Islet precursor cell (in vitro differentiated cells): Measurements from ENCODE around the gene CHMP4B.
"Not testable (repeated sequence)": the region's sequence is repeated elsewhere in the genome, so short reads cannot be mapped to it uniquely, and the experiment has no call there.

Experiments
- DNase-seq: peaks from one replicate; pipeline ENCODE4 v3.0.0-alpha.2; 2018

The CHMP4B gene

GRCh38 chr20:33790566-33790965 lies 20.6 kb upstream of the CHMP4B start:
- DNase-seq = peak; percentile 49

GRCh38 chr20:33791021-33791420 lies 20.1 kb upstream of the CHMP4B start:
- no peak for DNase-seq

- no peak for DNase-seq
These were observed 19.6 kb upstream of the CHMP4B start for GRCh38 chr20:33791540-33791939.

DNA sequence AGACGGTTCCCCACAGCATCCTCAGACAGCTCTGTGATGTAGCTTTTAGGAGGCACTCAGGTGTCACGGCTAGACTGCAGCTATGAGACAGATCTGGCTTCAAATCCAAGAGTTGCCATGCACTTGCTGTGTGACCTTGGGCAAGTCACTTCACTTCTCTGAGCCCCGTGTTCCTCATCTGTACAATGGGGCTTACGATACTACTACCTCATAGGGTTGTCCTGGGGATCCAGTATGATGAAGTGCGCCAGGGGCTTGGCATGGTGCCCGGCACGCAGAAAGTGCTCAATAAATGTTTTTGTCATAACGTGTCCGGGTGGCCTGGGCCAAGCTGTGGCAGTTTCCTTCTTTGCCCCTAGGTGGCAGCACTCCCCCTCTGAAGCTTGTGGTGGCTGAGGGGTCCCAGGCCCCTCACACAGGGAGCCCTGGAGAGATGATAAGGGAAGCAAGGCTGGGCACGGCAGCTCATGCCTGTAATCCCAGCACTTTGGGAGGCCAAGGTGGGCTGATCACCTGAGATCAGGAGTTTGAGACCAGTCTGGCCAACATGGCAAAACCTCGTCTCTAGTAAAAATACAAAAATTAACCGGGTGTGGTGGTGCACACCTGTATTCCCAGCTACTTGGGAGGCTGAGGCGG lies 19.1 kb upstream of the CHMP4B start:
- peak; percentile 67 for DNase-seq

DNA sequence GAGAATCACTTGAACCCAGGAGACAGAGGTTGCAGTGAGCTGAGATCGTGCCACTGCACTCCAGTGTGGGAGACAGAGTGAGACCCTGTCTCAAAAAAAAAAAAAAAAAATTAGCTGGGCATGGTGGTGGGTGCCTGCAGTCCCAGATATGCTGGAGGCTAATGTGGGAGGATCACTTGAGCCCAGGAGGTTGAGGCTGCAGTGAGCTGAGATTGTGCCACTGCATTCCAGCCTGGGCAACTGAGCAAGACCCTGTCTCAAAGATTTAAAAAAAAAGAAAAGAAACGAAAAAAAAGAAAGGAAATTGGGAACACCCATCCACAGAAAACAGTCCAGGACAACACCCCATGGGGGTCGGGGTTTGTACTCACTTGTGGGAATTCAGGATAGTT lies 18.6 kb upstream of the CHMP4B start:
- not testable (repeated sequence) for DNase-seq

DNA sequence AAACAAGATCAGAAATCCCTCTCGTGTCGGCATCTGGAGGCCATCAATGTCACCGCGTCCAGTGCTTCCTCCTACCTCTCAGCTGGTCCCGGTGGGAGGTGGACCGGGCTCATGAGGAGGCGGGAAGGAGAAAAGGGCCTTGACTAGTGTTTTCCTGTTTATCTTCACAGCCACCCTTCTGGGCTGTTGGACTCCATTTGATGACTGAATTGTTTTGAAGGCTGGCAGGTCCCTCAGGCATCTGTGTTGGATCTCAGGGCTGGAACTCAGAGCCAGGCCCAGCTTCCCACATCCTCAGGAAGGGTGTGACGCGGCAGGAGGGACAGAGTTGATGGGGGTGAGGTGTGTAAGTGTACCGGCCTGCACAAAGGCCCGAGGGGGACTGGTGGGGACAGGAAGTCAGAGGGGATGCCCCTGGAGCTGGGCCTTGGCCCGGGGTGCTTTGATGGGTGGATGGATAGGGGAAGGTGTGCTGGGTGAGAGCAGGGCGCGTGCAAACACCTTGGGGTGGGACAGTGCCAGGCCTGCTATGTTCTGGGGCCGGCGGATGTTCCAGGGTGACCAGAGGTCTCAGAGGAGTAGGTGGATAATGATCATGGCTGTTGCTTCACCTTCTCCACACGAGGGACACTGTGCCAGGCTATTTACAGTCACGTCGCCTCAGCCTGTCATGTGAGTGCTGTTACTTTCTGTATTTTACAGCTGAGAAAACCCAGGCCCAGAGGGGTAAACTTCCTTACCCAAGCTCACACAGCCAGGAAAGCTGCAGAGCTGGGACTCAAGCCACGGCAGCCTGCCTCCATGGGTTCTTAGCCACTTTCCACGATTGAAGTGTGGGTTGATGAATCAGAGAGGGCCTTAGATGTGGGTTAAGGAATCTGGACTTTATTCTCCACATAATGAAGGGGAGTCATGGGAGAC lies 17.9 kb upstream of the CHMP4B start:
- DNase-seq = peak; percentile 90

DNA sequence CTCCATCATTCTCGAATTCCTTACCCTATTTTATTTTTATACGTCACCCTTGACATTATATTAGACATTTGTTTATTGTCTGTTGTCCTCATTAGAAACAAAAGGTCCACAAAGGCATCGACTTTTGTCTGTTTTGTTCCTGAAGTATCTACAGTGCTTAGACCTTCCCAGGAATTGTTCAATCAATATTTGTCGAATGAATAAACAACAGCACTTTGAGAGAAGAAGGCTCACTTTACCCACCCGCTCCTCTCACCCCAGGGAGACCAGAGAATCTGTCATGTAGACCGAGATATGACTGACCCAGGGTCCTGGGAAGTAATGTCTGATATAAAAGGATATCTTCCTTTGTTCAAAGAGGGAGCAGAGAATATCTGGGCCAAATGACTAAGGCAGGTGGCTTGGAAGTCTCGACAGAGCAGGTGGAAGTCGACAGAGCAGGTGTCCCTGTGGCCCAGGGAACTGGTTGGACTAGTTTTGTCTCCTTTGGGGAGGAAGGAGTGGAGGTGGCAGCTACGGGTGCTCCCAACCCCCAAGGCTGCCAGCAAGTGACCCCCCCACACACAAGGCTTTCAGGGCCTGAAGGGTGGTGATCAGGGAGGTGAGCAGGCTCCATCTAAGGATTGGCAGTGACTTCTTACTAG lies 14.8 kb upstream of the CHMP4B start:
- DNase-seq = peak; percentile 68

DNA sequence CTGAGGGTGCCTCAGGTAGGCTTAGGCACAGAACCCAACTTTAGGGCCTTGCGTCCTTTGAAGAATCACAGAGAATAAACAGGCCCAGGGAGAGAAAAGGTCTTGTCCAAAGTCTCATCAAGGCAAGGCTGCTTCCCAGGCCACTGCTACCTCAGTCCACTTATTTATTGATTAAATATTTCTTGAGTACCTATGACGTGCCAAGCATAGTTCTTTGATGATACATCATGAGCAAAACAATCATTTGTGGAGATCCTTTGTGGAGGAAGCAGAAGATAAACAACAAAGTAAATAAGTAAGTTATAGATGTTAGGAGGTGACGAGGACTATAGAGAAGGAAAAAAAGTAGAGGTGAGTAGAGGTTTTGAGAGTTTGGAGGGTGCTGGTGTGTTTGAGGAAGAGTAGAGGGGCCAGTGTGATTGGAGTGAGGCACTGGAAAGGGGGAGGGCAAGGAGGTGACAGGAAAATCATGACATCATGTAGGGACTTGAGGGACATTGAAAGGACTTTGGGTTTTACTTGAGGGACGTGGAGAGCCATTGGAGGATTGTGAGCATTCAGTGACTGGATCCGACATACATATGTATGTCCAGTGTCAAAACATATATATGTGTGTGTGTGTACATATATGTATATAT lies 14.1 kb upstream of the CHMP4B start:
- no peak for DNase-seq

- DNase-seq = no peak
These were observed 12.7 kb upstream of the CHMP4B start for GRCh38 chr20:33798444-33798843.

DNA sequence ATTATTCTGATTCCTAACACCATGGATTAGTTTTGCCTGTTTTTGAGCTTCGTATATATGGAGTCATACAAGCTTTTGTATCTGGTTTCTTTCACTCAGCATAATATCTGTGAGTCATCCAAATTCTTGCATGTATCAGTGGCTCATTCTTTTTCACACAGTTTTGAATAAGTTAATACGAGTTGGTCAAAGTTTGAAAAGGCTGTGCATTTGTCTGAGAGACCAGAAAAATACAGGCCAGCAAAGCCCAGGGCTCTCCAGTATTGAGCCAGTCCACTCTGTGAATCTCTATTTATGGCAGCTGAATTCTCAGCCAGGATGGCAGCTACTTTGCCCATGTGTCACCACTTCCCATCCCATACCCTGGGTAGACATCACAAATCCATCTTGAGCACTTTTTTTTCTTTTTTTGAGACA lies 7.2 kb upstream of the CHMP4B start:
- DNase-seq = no peak

- no peak for DNase-seq
These were observed 2.8 kb upstream of the CHMP4B start for GRCh38 chr20:33808388-33808787.

DNA sequence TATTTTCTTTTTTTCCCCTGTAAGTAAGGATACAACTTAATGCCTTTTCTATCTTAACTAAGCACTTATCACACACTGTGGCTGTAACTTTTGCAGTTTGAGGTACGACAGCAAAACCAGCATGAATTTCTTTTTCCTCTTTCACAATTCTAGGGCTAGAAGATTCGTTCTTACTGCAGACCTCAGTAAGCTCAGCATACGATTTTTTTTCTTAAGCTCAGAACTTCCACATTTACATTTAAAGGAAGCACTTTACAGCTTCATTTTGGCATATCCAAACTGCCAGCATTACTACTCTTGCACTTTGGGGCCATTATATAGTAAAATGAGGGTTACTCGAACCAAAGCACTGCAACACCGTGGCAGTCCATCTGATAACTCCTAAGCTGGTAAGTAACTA lies 889 bp upstream of the CHMP4B start:
- no peak for DNase-seq

DNA sequence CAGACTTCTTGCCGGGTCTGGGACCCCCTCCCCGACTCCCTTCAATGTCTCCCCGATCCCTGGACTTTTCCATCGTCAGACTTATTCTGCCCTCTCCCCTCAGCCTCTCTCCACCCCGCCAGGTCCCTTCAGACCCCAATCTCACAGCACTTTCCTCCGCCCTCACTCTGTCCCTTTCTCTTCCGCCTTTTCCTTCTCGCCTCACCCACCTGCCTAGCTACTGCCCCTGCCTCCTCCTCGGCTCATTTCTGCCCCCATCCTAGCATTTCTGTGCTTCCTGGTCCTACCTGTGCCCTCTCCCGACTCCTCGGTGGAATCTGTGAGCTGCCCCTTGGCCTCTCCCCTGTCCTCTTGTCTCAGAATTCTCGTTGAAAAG lies 616 bp downstream of the CHMP4B start:
- DNase-seq = no peak

DNA sequence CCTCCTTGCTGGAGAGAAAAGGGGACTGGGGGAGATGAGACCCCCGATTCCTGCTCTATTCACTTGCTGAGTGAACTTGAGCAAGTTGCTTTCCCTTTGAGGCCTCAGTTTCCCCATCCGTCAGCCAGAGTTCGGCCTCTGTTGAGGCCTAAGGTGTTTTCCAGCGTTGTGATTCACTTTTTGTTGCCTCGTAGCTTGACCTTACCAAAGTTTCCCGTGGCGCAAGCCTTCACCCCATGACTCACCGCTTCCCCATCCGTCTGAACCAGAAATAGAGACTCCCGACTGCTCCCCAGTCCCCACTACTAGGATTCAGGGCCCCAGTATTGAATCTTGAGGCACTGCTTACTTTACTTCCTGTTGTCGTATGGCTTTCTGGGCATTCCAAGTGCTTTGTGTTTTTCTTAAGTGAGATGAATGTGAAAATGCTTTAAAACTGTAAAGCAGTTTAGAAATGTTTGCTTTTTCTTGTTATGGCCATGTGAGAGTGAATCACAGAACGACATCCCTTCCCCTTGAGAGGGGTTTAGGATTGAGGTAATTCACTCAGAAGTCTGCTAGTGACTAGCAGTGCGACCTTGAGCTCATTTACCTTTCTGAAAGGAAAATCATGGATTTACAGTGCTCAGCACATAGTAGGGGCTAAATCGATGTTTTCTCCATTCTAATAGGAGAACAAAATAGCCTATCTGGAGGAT lies 1.2 kb downstream of the CHMP4B start:
- no peak for DNase-seq

GRCh38 chr20:33812908-33813462 lies 1.8 kb downstream of the CHMP4B start:
- peak; percentile 61 for DNase-seq

DNA sequence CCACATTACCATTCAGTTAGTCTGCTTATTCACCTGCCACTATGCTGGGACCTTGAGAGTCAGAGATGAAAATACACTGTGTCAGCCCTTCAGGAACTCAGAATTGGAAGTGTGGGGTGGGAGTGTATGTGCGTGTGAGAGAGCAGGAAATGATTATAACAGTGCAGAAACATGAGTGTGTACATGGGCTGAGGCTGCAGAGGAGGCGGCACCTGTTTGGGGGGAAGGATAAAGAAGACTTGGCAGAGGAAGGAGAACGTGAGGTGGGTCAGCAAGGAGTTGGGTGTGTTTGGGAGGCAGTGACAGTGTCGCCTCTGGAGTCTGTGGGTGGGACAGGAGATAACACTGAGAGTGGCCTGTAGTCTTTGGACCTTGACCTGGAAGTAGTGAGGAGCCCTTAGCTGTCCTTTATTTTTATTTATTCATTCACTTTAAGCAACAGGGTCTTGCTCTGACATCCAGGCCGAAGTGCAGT lies 3.1 kb downstream of the CHMP4B start:
- DNase-seq = no peak

DNA sequence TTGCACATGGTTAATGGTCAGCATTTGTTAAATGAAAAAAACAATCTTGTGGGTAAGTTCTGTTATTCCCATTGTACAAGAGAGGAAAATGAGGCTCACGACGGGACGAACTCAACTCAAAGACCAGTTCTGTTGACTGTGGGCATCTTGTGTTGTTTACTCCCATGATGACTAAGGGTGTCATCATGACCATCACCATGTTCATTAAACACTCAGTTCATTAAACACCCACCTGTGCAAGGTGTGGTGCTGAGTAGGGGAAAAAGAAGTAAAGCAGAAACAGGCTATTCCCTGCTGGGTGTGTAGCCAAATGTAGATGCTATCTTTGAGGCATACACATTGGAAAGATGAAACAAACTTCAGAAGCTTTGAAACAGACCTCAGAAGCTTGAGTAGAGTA lies 4.5 kb downstream of the CHMP4B start:
- no peak for DNase-seq

DNA sequence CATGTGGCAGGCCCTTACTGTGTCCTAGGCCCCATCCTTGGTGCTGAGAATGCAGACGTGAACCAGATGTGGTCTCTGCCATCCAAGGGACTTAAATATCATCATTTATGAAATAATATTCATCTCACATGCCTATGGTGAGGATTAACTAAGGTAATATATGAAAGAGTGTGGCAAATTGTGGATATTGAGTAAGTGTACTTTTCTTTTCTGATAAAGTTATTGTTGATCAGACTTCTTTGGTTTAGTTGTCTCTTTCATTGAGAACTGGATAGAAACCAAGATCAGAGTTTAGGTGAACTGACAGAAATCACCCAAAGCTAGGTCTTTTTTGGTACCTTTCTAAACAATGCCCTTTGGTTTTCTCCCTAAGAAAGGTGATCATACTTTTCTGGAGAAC lies 5.0 kb downstream of the CHMP4B start:
- no peak for DNase-seq

DNA sequence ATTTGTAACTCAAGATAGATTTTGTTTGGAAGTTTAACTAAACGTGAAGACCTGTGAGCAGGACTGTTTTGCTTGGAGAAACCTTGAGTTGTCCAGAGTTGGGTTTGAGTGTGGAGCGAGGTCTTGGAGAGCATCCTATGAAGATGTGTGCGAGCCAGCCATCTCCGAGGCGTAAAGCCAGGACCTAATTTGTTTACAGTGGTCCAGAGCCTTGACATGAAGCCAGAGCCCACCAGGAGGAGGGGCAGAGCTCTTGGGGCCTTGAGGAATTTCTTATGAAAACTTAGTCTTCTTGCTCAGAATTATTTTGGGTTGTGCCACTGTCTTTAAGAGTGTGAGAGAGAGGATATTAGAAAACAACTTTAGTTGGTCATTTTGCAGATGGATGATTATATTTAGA lies 6.3 kb downstream of the CHMP4B start:
- DNase-seq = no peak

GRCh38 chr20:33819456-33819855 lies 8.3 kb downstream of the CHMP4B start:
- DNase-seq = no peak

DNA sequence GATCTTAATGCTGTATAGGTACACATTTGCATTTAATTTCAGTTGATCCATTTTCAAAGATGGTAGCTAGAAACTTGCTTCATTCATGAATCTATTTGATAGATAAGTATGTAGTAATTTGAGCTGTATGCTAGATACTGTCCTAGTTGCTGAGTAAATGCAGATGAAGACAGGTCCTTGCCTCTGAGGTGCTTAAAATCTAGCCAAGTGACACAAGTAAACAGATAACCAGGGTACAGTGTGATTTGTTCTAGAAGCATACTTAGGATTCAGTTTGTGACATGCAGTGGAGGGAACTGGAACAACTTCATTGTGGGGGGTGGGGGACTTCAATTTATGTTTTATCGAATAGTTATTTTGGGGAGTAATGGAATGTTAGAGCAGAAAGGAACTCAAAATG lies 9.2 kb downstream of the CHMP4B start:
- DNase-seq = no peak

DNA sequence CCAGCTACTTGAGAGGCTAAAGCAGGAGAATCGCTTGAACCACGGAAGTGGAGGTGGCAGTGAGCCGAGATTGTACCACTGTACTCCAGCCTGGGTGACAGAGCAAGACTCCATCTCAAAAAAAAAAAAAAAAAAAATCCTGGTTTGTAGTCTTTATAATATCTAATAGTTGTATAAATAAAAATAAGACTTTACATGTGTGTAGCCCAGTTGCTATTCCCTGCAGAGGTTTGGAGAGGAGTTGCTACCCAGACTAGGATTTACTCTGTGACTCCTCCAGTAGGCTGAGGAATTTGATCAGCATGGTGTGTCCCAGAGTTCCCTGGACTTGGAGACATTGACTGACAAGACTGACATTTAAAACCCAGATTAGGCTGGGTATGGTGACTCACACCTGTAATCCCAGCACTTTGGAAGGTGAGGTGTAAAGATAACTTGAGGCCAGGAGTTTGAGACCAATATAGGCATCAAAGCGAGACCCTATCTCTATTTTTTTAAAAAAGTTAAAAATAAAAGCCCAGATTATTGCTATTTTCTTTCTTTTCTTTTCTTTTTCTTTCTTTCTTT lies 10.2 kb downstream of the CHMP4B start:
- no peak for DNase-seq
